Measurements from ENCODE around the gene ZNF92.
A peak's percentile ranks its signal among the peaks of the same experiment; 100 is the strongest.
"Not testable (repeated sequence)": the region's sequence is repeated elsewhere in the genome, so short reads cannot be mapped to it uniquely, and the experiment has no call there.

The ZNF92 gene

GRCh38 chr7:65373608-65374351, at the start of gene ZNF92:
TSS of gene ZNF92 (plus strand) at chr7:65373855. CDS start at chr7:65373998, 143 bp downstream.
- peak; percentile 99 for DNase-seq

- no peak for DNase-seq
Observed at GRCh38 chr7:65325793-65326432, 47.7 kb upstream of the ZNF92 start.

- no peak for DNase-seq
Observed at GRCh38 chr7:65338346-65338745, 35.3 kb upstream of the ZNF92 start.

GRCh38 chr7:65339257-65339656, 34.4 kb upstream of the ZNF92 start:
- no peak for DNase-seq

- no peak for DNase-seq
Observed at GRCh38 chr7:65342723-65343629, 30.7 kb upstream of the ZNF92 start.

GRCh38 chr7:65344541-65344940, 29.1 kb upstream of the ZNF92 start:
- not testable (repeated sequence) for DNase-seq

GRCh38 chr7:65354263-65354662, 19.4 kb upstream of the ZNF92 start:
- no peak for DNase-seq

- no peak for DNase-seq
Observed at GRCh38 chr7:65369843-65370242, 3.8 kb upstream of the ZNF92 start.

- peak in 1 of 2 experiments; percentile 13 for DNase-seq
Observed at GRCh38 chr7:65371468-65371867, 2.2 kb upstream of the ZNF92 start.

- no peak for DNase-seq
Observed at GRCh38 chr7:65379318-65379717, 5.7 kb downstream of the ZNF92 start.

GRCh38 chr7:65381742-65382141, 8.1 kb downstream of the ZNF92 start:
- DNase-seq, result peak in 1 of 2 experiments; percentile 8

- no peak for DNase-seq
Observed at GRCh38 chr7:65382452-65382851, 8.8 kb downstream of the ZNF92 start.

- DNase-seq, result no peak
Observed at GRCh38 chr7:65387891-65388290, 14.2 kb downstream of the ZNF92 start.

GRCh38 chr7:65390588-65390987, 16.9 kb downstream of the ZNF92 start:
- DNase-seq, result no peak

- DNase-seq, result peak; percentile 5 to 44
Observed at GRCh38 chr7:65397730-65398142, 24.1 kb downstream of the ZNF92 start.

GRCh38 chr7:65398671-65399070, 25.0 kb downstream of the ZNF92 start:
- not testable (repeated sequence) for DNase-seq

- DNase-seq, result not testable (repeated sequence)
Observed at GRCh38 chr7:65399101-65399500, 25.4 kb downstream of the ZNF92 start.

- no peak for DNase-seq
Observed at GRCh38 chr7:65404020-65404419, 30.4 kb downstream of the ZNF92 start.

- DNase-seq, result not testable (repeated sequence)
Observed at GRCh38 chr7:65406706-65407105, 33.1 kb downstream of the ZNF92 start.

- DNase-seq, result no peak
Observed at GRCh38 chr7:65409363-65409762, 35.7 kb downstream of the ZNF92 start.

GRCh38 chr7:65411249-65411648, 37.6 kb downstream of the ZNF92 start:
- DNase-seq, result no peak

- no peak for DNase-seq
Observed at GRCh38 chr7:65422670-65423069, 49.0 kb downstream of the ZNF92 start.

GRCh38 chr7:65423286-65423685, 49.6 kb downstream of the ZNF92 start:
- DNase-seq, result not testable (repeated sequence)

All from NCI-H2081 (cell line).